Activated T-helper 1 cell treated with Interleukin-2 at 50 U/mL for 16 hours (primary cell): ENCODE data around the gene BMPR1B.
"Not testable (repeated sequence)": the region's sequence is repeated elsewhere in the genome, so short reads cannot be mapped to it uniquely, and the experiment has no call there.

Experiments
- DNase-seq: peaks from one replicate; pipeline ENCODE4 v3.0.0-alpha.2; 2020; ENCODE audit warnings: low read depth

BMPR1B gene

GRCh38 chr4:95091272-95091671, 333.5 kb downstream of the BMPR1B start:
- no peak for DNase-seq

GRCh38 chr4:95092766-95093165, 335.0 kb downstream of the BMPR1B start:
- DNase-seq = no peak

- DNase-seq = no peak
Observed at GRCh38 chr4:95093460-95093859, 335.7 kb downstream of the BMPR1B start.

- no peak for DNase-seq
Observed at GRCh38 chr4:95093936-95094929, 336.5 kb downstream of the BMPR1B start.

- no peak for DNase-seq
Observed at GRCh38 chr4:95095348-95095974, 337.7 kb downstream of the BMPR1B start.

- no peak for DNase-seq
Observed at GRCh38 chr4:95102162-95102790, 344.5 kb downstream of the BMPR1B start.

- no peak for DNase-seq
Observed at GRCh38 chr4:95105112-95105511, 347.4 kb downstream of the BMPR1B start.

GRCh38 chr4:95105983-95106382, 348.2 kb downstream of the BMPR1B start:
- DNase-seq = no peak

- no peak for DNase-seq
Observed at GRCh38 chr4:95106408-95106928, 348.7 kb downstream of the BMPR1B start.

- no peak for DNase-seq
Observed at GRCh38 chr4:95107004-95107403, 349.2 kb downstream of the BMPR1B start.

GRCh38 chr4:95107635-95108034, 349.9 kb downstream of the BMPR1B start:
- DNase-seq = no peak

GRCh38 chr4:95108883-95109421, 351.2 kb downstream of the BMPR1B start:
- no peak for DNase-seq

GRCh38 chr4:95114521-95114920, 356.8 kb downstream of the BMPR1B start:
- no peak for DNase-seq

GRCh38 chr4:95118497-95118896, 360.7 kb downstream of the BMPR1B start:
- no peak for DNase-seq

- DNase-seq = no peak
Observed at GRCh38 chr4:95120456-95120855, 362.7 kb downstream of the BMPR1B start.

GRCh38 chr4:95122001-95122400, 364.2 kb downstream of the BMPR1B start:
- DNase-seq = no peak

GRCh38 chr4:95124906-95125504, 367.2 kb downstream of the BMPR1B start:
- no peak for DNase-seq

- no peak for DNase-seq
Observed at GRCh38 chr4:95129031-95129430, 371.3 kb downstream of the BMPR1B start.

- DNase-seq = no peak
Observed at GRCh38 chr4:95129821-95130311, 372.1 kb downstream of the BMPR1B start.

GRCh38 chr4:95134016-95134415, 376.3 kb downstream of the BMPR1B start:
- DNase-seq = not testable (repeated sequence)

- not testable (repeated sequence) for DNase-seq
Observed at GRCh38 chr4:95139424-95139823, 381.7 kb downstream of the BMPR1B start.

GRCh38 chr4:95141361-95141760, 383.6 kb downstream of the BMPR1B start:
- no peak for DNase-seq
